Tracheal epithelial cell (primary cell): Measurements from ENCODE around the gene NOP58. TPM values are rescaled to one million over a fixed set of nuclear protein-coding genes. Genes with fewer than 3 reads are reported as not detected.

Source experiments
- total RNA-seq: library from RNA; depleted of rRNA; stranded (reverse); fragments of >200 nt; gene quantifications from 2 replicates; pipeline ENCODE4 v1.2.1, GENCODE V29; 2014

The NOP58 gene
- 54.1 and 59.5 TPM in 2 replicates for total RNA-seq

GRCh38 chr2:202265467-202266277 is at the start of gene NOP58:
Gene NOP58 (plus strand): TSS chr2:202265763. CDS start chr2:202265942, 179 bp downstream.

GRCh38 chr2:202238234-202239197 is 27.0 kb upstream of the NOP58 start, which contains the start of gene SUMO1:
Gene SUMO1 (minus strand): TSS chr2:202238597. CDS start chr2:202238451, 146 bp downstream.

Other genes with a start within 250 kb of the NOP58 start
- 0.85 and 13.7 TPM in 2 replicates for gene FZD7, start 231.9 kb upstream of the NOP58 start, total RNA-seq
- gene KIAA2012, start 192.5 kb upstream of the NOP58 start, total RNA-seq = not detected in 2 replicates
- 102 and 107 TPM in 2 replicates for gene SUMO1, start 27.2 kb upstream of the NOP58 start, total RNA-seq
- gene BMPR2, start 110.6 kb downstream of the NOP58 start, total RNA-seq = 10.7 and 10.8 TPM in 2 replicates